OCI-LY3 (cell line): Measurements from ENCODE around the gene LUM.

ENCODE experiments used
- CTCF ChIP-seq: fragments of 200-600, 300-600 bp; sonication (generic); IDR thresholded peaks from 2 replicates; pipeline ENCODE4 v1.5.1; 2014; ENCODE audit warnings: antibody characterized with exemption, low read length, low read depth
- EZH2phosphoT487 ChIP-seq: fragments of 200-600 bp; shearing (Covaris generic); IDR thresholded peaks from 2 replicates; pipeline ENCODE4 v1.6.1; 2018; ENCODE audit warnings: antibody characterized with exemption, mixed run types, low read depth

GRCh38 chr12:91120781-91121180 is 9.5 kb upstream of the LUM start:
- TF ChIP-seq CTCF (no peak), EZH2phosphoT487 (no peak)
